Keratinocyte (primary cell): ENCODE data around the gene PLCB3.

Experiments
- EZH2 ChIP-seq: IDR thresholded peaks from one replicate; pipeline ENCODE4 v1.6.1; 2012; ENCODE audit warnings: inconsistent platforms, mild to moderate bottlenecking, low read length, moderate library complexity
- TF ChIP-seq, protein P1 (sequence below), 3 experiments: IDR thresholded peaks in 1 of 3; conservative IDR thresholded peaks in 1 of 3; optimal IDR thresholded peaks in 1 of 3; 2 replicates in 2 of 3; 3 replicates in 1 of 3; pipeline versions ENCODE3 to v1.5.1; 2011; ENCODE audit warnings: low read length in 3 of 3, mild to moderate bottlenecking in 3 of 3, moderate library complexity in 2 of 3, control low read depth in 1 of 3, inconsistent platforms in 1 of 3; ENCODE audit not compliant: insufficient read depth in 2 of 3; ENCODE audit errors: extremely low read depth in 1 of 3

DNA sequence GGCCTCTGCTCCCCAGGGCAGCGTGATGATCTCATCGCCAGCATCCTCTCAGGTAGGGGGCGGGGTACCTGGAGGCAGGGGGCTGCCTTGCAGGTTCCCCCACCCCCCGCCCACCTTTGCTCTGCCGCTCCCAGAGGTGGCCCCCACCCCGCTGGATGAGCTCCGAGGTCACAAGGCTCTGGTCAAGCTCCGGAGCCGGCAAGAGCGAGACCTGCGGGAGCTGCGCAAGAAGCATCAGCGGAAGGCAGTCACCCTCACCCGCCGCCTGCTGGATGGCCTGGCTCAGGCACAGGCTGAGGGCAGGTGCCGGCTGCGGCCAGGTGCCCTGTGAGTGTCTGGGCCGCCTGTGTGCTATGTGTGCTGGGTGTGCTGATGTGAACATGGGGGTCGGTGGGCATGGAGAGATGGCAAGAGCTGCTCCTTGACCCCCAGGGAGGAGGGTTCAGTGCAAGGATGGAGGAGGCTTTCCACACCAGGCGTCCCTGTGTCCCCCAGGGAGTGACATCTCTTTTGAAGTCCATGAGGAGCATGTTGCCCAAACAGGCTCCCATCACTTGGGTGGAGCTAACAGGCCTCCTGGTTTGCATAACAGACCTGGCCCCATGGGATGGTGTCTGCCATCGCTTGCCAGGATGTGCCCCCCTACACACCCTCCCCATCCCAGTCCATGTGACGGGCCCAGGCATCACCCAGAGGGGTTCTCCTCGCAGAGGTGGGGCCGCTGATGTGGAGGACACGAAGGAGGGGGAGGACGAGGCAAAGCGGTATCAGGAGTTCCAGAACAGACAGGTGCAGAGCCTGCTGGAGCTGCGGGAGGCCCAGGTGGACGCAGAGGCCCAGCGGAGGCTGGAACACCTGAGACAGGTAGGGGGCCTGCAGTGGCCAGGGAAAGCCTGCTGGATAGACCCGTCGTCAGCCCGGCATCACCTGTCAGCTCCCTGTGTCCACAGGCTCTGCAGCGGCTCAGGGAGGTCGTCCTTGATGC, 14.1 kb downstream of the PLCB3 start:
- TF ChIP-seq, protein P1, sequence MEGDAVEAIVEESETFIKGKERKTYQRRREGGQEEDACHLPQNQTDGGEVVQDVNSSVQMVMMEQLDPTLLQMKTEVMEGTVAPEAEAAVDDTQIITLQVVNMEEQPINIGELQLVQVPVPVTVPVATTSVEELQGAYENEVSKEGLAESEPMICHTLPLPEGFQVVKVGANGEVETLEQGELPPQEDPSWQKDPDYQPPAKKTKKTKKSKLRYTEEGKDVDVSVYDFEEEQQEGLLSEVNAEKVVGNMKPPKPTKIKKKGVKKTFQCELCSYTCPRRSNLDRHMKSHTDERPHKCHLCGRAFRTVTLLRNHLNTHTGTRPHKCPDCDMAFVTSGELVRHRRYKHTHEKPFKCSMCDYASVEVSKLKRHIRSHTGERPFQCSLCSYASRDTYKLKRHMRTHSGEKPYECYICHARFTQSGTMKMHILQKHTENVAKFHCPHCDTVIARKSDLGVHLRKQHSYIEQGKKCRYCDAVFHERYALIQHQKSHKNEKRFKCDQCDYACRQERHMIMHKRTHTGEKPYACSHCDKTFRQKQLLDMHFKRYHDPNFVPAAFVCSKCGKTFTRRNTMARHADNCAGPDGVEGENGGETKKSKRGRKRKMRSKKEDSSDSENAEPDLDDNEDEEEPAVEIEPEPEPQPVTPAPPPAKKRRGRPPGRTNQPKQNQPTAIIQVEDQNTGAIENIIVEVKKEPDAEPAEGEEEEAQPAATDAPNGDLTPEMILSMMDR (optimal IDR thresholded peaks at IDR 0.05 in 1 of 3, IDR thresholded peaks at IDR 0.05 in 1 of 3, conservative IDR thresholded peaks at IDR 0.05 in 1 of 3; ENCODE audit: extremely low read depth in 1 of 3, insufficient read depth in 2 of 3, low read length in 3 of 3) = no peak
- no peak for TF ChIP-seq EZH2
